ENCODE data around the gene TMEM25.

GRCh38 chr11:118527109-118527508, 3.9 kb upstream of the TMEM25 start, which contains the start of gene TTC36:
- TF ChIP-seq CTCF (IDR thresholded peaks at IDR 0.05; ENCODE audit: low read length) (no peak), EZH2 (IDR thresholded peaks at IDR 0.05; ENCODE audit: borderline replicate concordance, low read length) (no peak)
